Testis (tissue), 3 donors: ENCODE data around the gene TMEM213. TPM values are rescaled to one million over a fixed set of nuclear protein-coding genes. Genes with fewer than 3 reads are reported as not detected.

ENCODE experiments used
- DNase-seq: peaks from one replicate; pipeline ENCODE4 v3.0.0-alpha.2; 2019
- H3K27ac ChIP-seq, 2 donors: fragments of 200-600 bp; sonication (generic); one replicate each; pipeline ENCODE4 v1.5.1; 2019
- H3K27me3 ChIP-seq: fragments of 200-600 bp; sonication (generic); one replicate; pipeline ENCODE4 v1.5.1; 2019
- H3K36me3 ChIP-seq: fragments of 200-600 bp; sonication (generic); one replicate; pipeline ENCODE4 v1.5.1; 2017; ENCODE audit warnings: low read depth; ENCODE audit errors: missing control alignments
- H3K4me1 ChIP-seq: fragments of 200-600 bp; sonication (generic); one replicate; pipeline ENCODE4 v1.5.1; 2019
- H3K4me3 ChIP-seq, 2 donors: fragments of 200-600 bp; sonication (generic); one replicate each; pipeline ENCODE4 v1.5.1; 2017 to 2019
- H3K9me3 ChIP-seq: fragments of 200-600 bp; sonication (generic); one replicate; pipeline ENCODE4 v1.5.1; 2017
- CTCF ChIP-seq, 3 experiments: fragments of 450-650 bp in 2 of 3; fragments of 200-600 bp in 1 of 3; sonication (generic) in 1 of 3; IDR thresholded peaks; one replicate each; pipeline ENCODE4 v1.5.1; 2016 to 2019; ENCODE audit warnings: antibody characterized with exemption in 3 of 3, mild to moderate bottlenecking in 2 of 3, moderate library complexity in 1 of 3
- POLR2A ChIP-seq: fragments of 450-650 bp; IDR thresholded peaks from one replicate; pipeline ENCODE4 v1.6.1; 2017; ENCODE audit warnings: antibody characterized with exemption, mild to moderate bottlenecking, moderate library complexity
- WGBS, 2 donors: methylation state at CpG; one replicate each; pipeline ENCODE4 v1.1.5; 2018; 5-methylcytosine and 5-hydroxymethylcytosine counted together
- intact Hi-C: fragments of 100-400 bp; cut with DNase I; formaldehyde crosslinking; loops from one replicate; pipeline ENCODE4 v1.15.1; 2023; ENCODE audit warnings: low total_unique reads
- polyA plus RNA-seq: library from polyadenylated mRNA; stranded (reverse); fragments of 350-450 nt; fragmentation: Illumina TruSeq; extraction: RNeasy Lipid Tissue Mini Kit (QIAGEN cat#74804); gene quantifications from one replicate; pipeline ENCODE4 v1.2.3, GENCODE V29; 2014; ENCODE audit warnings: low read depth, low replicate concordance; ENCODE audit not compliant: insufficient read depth
- total RNA-seq, 2 donors: library from RNA; depleted of rRNA; stranded (reverse); fragments of >200 nt; gene quantifications; one replicate each; pipeline ENCODE4 v1.2.3, GENCODE V29; 2016

Gene TMEM213
- total and polyA plus RNA-seq, 3 donors from 2014 or later, result 0.09 to 0.31 TPM; not detected in 1

GRCh38 chr7:138750901-138751464 lies 46.8 kb upstream of the TMEM213 start:
- Histone ChIP-seq H3K9me3 (no peaks in the 10 kb centered on the region), H3K36me3 (no peaks in the 10 kb centered on the region), H3K4me1 (peaks cover 4% of the 10 kb centered on the region), H3K27me3 (no peaks in the 10 kb centered on the region), H3K4me3 (no peak overlapping the region), H3K27ac (no peak overlapping the region)
- no peak for TF ChIP-seq POLR2A
- no peak for TF ChIP-seq CTCF (IDR thresholded peaks at IDR 0.05)
- no peak for DNase-seq
- WGBS, 2 donors, result 69 to 74% methylated on average over 17 to 18 of the region's 18 CpGs
- intact Hi-C loops, result no loop called here

- Histone ChIP-seq H3K4me1 (peaks cover 4% of the 10 kb centered on the region), H3K9me3 (no peaks in the 10 kb centered on the region), H3K36me3 (no peaks in the 10 kb centered on the region), H3K27ac (no peak overlapping the region), H3K27me3 (no peaks in the 10 kb centered on the region), H3K4me3 (no peak overlapping the region)
- TF ChIP-seq POLR2A (no peak), CTCF (IDR thresholded peaks at IDR 0.05) (no peak)
- intact Hi-C loops, result no loop called here
- 65 to 72% methylated on average over 12 of the region's 12 CpGs for WGBS, 2 donors
- peak; percentile 36 for DNase-seq
Measured at GRCh38 chr7:138752518-138753149, 45.2 kb upstream of the TMEM213 start.

- DNase-seq, result peak; percentile 35
- 59 to 68% methylated on average over 8 of the region's 8 CpGs for WGBS, 2 donors
- intact Hi-C loops, result no loop called here
Measured at GRCh38 chr7:138753150-138753518, 44.7 kb upstream of the TMEM213 start.

GRCh38 chr7:138753610-138754009 lies 44.2 kb upstream of the TMEM213 start:
- WGBS, 2 donors, result 88% methylated on average over 5 of the region's 5 CpGs
- H3K9me3 ChIP-seq, result no peaks in the 10 kb centered on the region
- no peak overlapping the region for H3K4me3 ChIP-seq
- intact Hi-C loops, result no loop called here
- no peaks in the 10 kb centered on the region for H3K27me3 ChIP-seq
- H3K27ac ChIP-seq, result no peak overlapping the region
- no peak for DNase-seq
- H3K4me1 ChIP-seq, result peaks cover 4% of the 10 kb centered on the region
- H3K36me3 ChIP-seq, result no peaks in the 10 kb centered on the region
- TF ChIP-seq POLR2A (no peak), CTCF (IDR thresholded peaks at IDR 0.05) (no peak)

More at GRCh38 chr7:138753150-138753518, 44.7 kb upstream of the TMEM213 start:
- Histone ChIP-seq H3K27me3 (no peaks in the 10 kb centered on the region), H3K9me3 (no peaks in the 10 kb centered on the region), H3K36me3 (no peaks in the 10 kb centered on the region), H3K4me1 (peaks cover 4% of the 10 kb centered on the region), H3K4me3 (no peak overlapping the region), H3K27ac (no peak overlapping the region)
- TF ChIP-seq POLR2A (no peak), CTCF (IDR thresholded peaks at IDR 0.05) (no peak)

- H3K27me3 ChIP-seq, result no peaks in the 10 kb centered on the region
- no peak overlapping the region for H3K27ac ChIP-seq
- H3K4me3 ChIP-seq, result no peak overlapping the region
- H3K36me3 ChIP-seq, result no peaks in the 10 kb centered on the region
- no peak for TF ChIP-seq POLR2A
- TF ChIP-seq CTCF (IDR thresholded peaks at IDR 0.05), result no peak
- H3K4me1 ChIP-seq, result peaks cover 4% of the 10 kb centered on the region
- no peak for DNase-seq
- intact Hi-C loops, result no loop called here
- WGBS, 2 donors, result 85 to 87% methylated on average over 9 to 10 of the region's 10 CpGs
- H3K9me3 ChIP-seq, result no peaks in the 10 kb centered on the region
Measured at GRCh38 chr7:138755331-138755747, 42.5 kb upstream of the TMEM213 start.
